NB4 (cell line): Measurements from ENCODE around the gene SERPINE3.
A peak's percentile ranks its signal among the peaks of the same experiment; 100 is the strongest.

Experiments
- DNase-seq: peaks from one replicate; pipeline ENCODE4 v3.0.0; 2010; ENCODE audit warnings: low read depth
- H3K4me3 ChIP-seq: one replicate; pipeline ENCODE4 v1.5.1; 2011; ENCODE audit warnings: mild to moderate bottlenecking, low read depth, low read length, moderate library complexity
- MYC ChIP-seq: IDR thresholded peaks from 2 replicates; pipeline ENCODE4 v1.6.1; 2011; ENCODE audit warnings: low read depth, low read length
- POLR2A ChIP-seq: IDR thresholded peaks from 2 replicates; pipeline ENCODE4 v1.6.1; 2011; ENCODE audit warnings: mild to moderate bottlenecking; ENCODE audit not compliant: insufficient read length; ENCODE audit errors: extremely low read depth
- TF ChIP-seq, protein P1 (sequence below): IDR thresholded peaks from one replicate; pipeline ENCODE4 v1.5.1; 2012; ENCODE audit warnings: low read depth, low read length
- TF ChIP-seq, protein P2 (sequence below): IDR thresholded peaks from 2 replicates; pipeline ENCODE4 v1.6.1; 2011; ENCODE audit warnings: low read depth, low read length

SERPINE3 gene

DNA sequence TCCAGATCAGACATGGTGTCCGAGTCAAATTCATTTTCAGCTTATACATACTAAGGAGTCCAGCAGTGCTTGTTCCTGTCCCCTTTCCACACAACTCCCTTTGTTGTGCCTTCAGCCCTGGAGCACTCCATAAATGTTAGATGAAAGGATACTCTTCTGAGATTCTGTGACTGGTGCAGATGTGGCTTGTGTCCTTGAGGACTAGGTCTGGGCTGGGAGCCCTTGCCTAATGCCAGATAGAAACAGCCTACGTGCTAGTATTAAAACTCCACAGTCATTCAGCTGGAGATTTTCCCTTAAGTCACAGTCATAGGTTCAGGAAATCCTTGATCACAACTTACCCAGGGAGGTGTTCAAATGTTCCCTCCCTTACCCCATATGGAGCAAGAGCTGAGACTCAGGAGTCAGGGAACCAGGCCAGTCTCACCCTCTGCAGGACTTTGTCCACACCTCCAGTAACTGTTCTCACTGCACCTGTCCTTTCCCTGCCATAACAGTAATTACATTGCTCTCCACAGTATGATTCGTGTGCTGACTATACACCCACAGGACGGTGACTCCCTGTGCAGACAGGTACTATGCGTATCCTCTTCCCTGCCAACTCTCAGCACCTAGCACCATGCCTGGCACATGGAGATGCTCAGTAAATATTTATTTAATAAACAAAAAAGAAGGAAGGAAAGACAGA, 15.5 kb upstream of the SERPINE3 start:
- no peak overlapping the region for H3K4me3 ChIP-seq
- TF ChIP-seq, protein P1, sequence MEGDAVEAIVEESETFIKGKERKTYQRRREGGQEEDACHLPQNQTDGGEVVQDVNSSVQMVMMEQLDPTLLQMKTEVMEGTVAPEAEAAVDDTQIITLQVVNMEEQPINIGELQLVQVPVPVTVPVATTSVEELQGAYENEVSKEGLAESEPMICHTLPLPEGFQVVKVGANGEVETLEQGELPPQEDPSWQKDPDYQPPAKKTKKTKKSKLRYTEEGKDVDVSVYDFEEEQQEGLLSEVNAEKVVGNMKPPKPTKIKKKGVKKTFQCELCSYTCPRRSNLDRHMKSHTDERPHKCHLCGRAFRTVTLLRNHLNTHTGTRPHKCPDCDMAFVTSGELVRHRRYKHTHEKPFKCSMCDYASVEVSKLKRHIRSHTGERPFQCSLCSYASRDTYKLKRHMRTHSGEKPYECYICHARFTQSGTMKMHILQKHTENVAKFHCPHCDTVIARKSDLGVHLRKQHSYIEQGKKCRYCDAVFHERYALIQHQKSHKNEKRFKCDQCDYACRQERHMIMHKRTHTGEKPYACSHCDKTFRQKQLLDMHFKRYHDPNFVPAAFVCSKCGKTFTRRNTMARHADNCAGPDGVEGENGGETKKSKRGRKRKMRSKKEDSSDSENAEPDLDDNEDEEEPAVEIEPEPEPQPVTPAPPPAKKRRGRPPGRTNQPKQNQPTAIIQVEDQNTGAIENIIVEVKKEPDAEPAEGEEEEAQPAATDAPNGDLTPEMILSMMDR = no peak
- DNase-seq = no peak

DNA sequence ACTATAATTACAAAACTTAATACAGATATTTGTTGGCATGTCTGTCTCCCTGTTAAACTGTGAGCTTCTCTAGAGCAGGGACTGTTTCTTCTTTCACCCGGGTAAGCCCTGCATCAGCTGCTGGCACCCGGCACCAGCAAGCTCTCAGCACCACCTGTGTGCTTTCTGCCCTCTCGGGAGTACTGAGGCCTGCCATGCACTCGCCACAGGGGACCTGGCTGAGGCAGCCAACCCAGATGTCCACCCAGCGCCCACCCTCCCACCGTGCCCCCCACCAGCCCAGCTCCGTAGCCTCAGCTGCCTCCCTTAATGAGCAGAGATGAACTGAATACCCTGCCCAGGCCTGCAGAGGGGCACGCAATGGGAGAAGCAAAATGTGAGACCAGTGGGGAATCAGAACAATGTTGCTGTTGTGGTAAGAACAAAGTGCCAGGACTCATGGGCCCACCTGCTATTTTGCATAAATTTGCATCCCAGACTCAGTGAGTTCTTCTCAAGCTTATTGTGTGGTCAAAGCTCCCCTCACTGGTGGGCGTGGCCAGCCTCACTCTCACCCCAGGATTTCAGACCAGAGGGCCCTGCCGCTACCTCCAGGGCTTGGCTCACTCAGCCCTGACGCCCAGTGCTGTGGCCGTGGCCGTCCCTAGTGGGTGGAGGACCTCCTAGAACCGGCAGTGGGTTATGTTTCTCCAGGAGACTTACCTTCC, 14.6 kb upstream of the SERPINE3 start:
- TF ChIP-seq POLR2A = no peak
- TF ChIP-seq MYC = no peak
- TF ChIP-seq, protein P1 = no peak
- TF ChIP-seq, protein P2, sequence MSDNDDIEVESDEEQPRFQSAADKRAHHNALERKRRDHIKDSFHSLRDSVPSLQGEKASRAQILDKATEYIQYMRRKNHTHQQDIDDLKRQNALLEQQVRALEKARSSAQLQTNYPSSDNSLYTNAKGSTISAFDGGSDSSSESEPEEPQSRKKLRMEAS = no peak
- H3K4me3 ChIP-seq = no peak overlapping the region

DNA sequence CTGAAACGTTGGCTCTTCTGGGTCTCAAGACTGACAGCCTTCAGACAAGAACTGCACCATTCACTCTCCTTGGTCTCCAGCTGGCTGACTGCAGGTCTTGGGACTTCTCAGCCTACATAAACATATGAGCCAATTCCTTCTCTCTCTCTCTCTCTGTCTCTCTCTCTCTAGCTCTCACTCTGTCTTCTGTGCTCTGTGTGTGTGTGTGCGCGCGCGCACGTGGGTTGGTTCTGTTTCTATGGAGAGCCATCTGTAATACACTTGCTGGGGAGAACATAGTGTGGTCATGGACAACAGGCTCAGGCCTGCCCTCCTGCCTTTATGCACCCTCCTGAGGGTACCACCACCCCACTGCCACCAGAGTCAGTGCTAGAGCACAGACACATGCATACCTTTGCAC, 13.7 kb upstream of the SERPINE3 start:
- H3K4me3 ChIP-seq = no peak overlapping the region
- DNase-seq = no peak
- TF ChIP-seq, protein P2 = no peak
- TF ChIP-seq MYC = no peak
- TF ChIP-seq, protein P1 = no peak
- no peak for TF ChIP-seq POLR2A

More for the DNA sequence above, 14.6 kb upstream of the SERPINE3 start:
- no peak for DNase-seq

DNA sequence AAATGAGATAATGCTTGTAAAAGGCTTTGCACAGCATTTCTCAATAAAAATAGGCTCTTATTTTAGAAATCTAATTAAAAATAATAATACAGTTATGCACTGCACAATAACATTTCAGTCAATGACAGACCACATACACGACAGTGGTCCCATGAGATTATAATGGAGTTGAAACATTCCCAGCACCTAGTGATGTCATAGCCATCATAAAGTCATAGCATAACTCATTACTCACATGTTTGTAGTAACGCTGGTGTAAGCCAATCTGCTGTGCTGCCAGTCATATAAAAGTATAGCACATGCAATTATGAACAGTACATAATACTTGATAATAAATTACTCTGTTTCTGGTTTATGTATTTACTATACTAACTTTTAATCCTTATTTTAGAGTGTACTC, 12.7 kb upstream of the SERPINE3 start:
- TF ChIP-seq, protein P1 = no peak
- TF ChIP-seq MYC = no peak
- TF ChIP-seq, protein P2 = no peak
- DNase-seq = no peak

DNA sequence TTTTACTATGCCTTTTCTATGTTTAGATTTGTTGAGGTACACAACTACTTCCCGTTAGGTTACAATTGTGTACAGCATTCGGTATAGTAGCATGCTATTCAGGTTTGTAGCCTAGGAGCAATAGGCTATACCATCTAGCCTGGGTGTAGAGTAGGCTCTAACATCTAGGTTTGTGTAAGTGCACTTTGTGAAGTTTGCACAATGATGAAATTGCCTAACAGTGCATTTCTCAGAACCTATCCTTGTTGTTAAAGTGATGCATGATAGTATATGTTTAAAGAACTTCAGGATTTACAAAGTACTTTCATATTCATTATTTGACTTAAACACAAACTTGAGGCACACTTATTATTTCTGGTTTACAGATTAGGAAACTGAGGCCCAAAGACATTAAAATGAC, 11.5 kb upstream of the SERPINE3 start:
- peak; percentile 27 for DNase-seq
- no peak for TF ChIP-seq POLR2A
- TF ChIP-seq MYC = no peak
- TF ChIP-seq, protein P2 = no peak
- TF ChIP-seq, protein P1 = no peak

More for the DNA sequence above, 12.7 kb upstream of the SERPINE3 start:
- no peak overlapping the region for H3K4me3 ChIP-seq

More for the DNA sequence above, 11.5 kb upstream of the SERPINE3 start:
- no peak overlapping the region for H3K4me3 ChIP-seq
